Inferior parietal cortex (tissue), 1 donor: ENCODE measurements around the gene DCLK1.

Experiments used
- DNase-seq: peaks from one replicate; pipeline ENCODE4 v3.0.0-alpha.2; 2016; ENCODE audit errors: extremely low spot score

DCLK1 gene

GRCh38 chr13:36038785-36039555 lies 92.2 kb downstream of the DCLK1 start:
- peak; percentile 70 for DNase-seq

- no peak for DNase-seq
Observed at GRCh38 chr13:36033035-36033434, 98.1 kb downstream of the DCLK1 start.

GRCh38 chr13:36031490-36031889 lies 99.7 kb downstream of the DCLK1 start:
- no peak for DNase-seq

GRCh38 chr13:36030670-36031331 lies 100.4 kb downstream of the DCLK1 start:
- no peak for DNase-seq

GRCh38 chr13:36029166-36029565 lies 102.0 kb downstream of the DCLK1 start:
- DNase-seq, result no peak

- DNase-seq, result no peak
Observed at GRCh38 chr13:36028359-36029025, 102.7 kb downstream of the DCLK1 start.

- no peak for DNase-seq
Observed at GRCh38 chr13:36026531-36026930, 104.7 kb downstream of the DCLK1 start.

GRCh38 chr13:36014763-36015162 lies 116.4 kb downstream of the DCLK1 start:
- DNase-seq, result no peak

GRCh38 chr13:36006894-36007675 lies 124.1 kb downstream of the DCLK1 start:
- DNase-seq, result no peak

- no peak for DNase-seq
Observed at GRCh38 chr13:36006347-36006746, 124.8 kb downstream of the DCLK1 start.

GRCh38 chr13:36001561-36001960 lies 129.6 kb downstream of the DCLK1 start:
- no peak for DNase-seq

GRCh38 chr13:36000028-36000427 lies 131.2 kb downstream of the DCLK1 start:
- DNase-seq, result no peak

- DNase-seq, result no peak
Observed at GRCh38 chr13:35996360-35996759, 134.8 kb downstream of the DCLK1 start.

GRCh38 chr13:35995136-35995535 lies 136.0 kb downstream of the DCLK1 start:
- DNase-seq, result no peak

- no peak for DNase-seq
Observed at GRCh38 chr13:35994131-35994966, 136.8 kb downstream of the DCLK1 start.

GRCh38 chr13:35993686-35994085 lies 137.5 kb downstream of the DCLK1 start:
- no peak for DNase-seq

- DNase-seq, result peak; percentile 66
Observed at GRCh38 chr13:35992964-35993363, 138.2 kb downstream of the DCLK1 start.

- DNase-seq, result no peak
Observed at GRCh38 chr13:35990196-35990595, 141.0 kb downstream of the DCLK1 start.

- DNase-seq, result no peak
Observed at GRCh38 chr13:35988648-35989081, 142.5 kb downstream of the DCLK1 start.

- no peak for DNase-seq
Observed at GRCh38 chr13:35987572-35988513, 143.3 kb downstream of the DCLK1 start.
